GM21526 (cell line): ENCODE measurements around the gene SLC2A1.
"Not testable (repeated sequence)": the region's sequence is repeated elsewhere in the genome, so short reads cannot be mapped to it uniquely, and the experiment has no call there.

Source experiments
- ATAC-seq: cut with Tn5 transposase; IDR thresholded peaks from one replicate; pipeline ENCODE4 v1.9.1; 2021; ENCODE audit warnings: moderate library complexity; ENCODE audit not compliant: unreplicated experiment, low FRiP score

SLC2A1 gene

GRCh38 chr1:42931911-42932422 lies 26.7 kb downstream of the SLC2A1 start:
- peak; percentile 51 for ATAC-seq

GRCh38 chr1:42931108-42931539 lies 27.5 kb downstream of the SLC2A1 start:
- ATAC-seq: no peak

GRCh38 chr1:42930178-42931107 lies 28.2 kb downstream of the SLC2A1 start:
- ATAC-seq: no peak

- no peak for ATAC-seq
These were observed 29.1 kb downstream of the SLC2A1 start for GRCh38 chr1:42929434-42930177.

- no peak for ATAC-seq
These were observed 29.8 kb downstream of the SLC2A1 start for GRCh38 chr1:42928859-42929258.

GRCh38 chr1:42927920-42928505 lies 30.7 kb downstream of the SLC2A1 start:
- ATAC-seq: no peak

- no peak for ATAC-seq
These were observed 31.3 kb downstream of the SLC2A1 start for GRCh38 chr1:42927274-42927841.

- ATAC-seq: no peak
These were observed 31.8 kb downstream of the SLC2A1 start for GRCh38 chr1:42926879-42927242.

- ATAC-seq: no peak
These were observed 32.3 kb downstream of the SLC2A1 start for GRCh38 chr1:42926235-42926878.

- ATAC-seq: no peak
These were observed 33.6 kb downstream of the SLC2A1 start for GRCh38 chr1:42924851-42925760.

- peak; percentile 86 for ATAC-seq
These were observed 34.4 kb downstream of the SLC2A1 start for GRCh38 chr1:42924082-42924850.

GRCh38 chr1:42923367-42924081 lies 35.1 kb downstream of the SLC2A1 start:
- ATAC-seq: no peak

- ATAC-seq: no peak
These were observed 35.8 kb downstream of the SLC2A1 start for GRCh38 chr1:42922687-42923366.

- ATAC-seq: no peak
These were observed 36.9 kb downstream of the SLC2A1 start for GRCh38 chr1:42921769-42922168.

GRCh38 chr1:42919651-42920050 lies 39.0 kb downstream of the SLC2A1 start:
- not testable (repeated sequence) for ATAC-seq

GRCh38 chr1:42917241-42917495 lies 41.5 kb downstream of the SLC2A1 start:
- no peak for ATAC-seq

GRCh38 chr1:42915456-42915855 lies 43.2 kb downstream of the SLC2A1 start:
- no peak for ATAC-seq
